ENCODE data around the gene FOXC1.

FOXC1 gene

DNA sequence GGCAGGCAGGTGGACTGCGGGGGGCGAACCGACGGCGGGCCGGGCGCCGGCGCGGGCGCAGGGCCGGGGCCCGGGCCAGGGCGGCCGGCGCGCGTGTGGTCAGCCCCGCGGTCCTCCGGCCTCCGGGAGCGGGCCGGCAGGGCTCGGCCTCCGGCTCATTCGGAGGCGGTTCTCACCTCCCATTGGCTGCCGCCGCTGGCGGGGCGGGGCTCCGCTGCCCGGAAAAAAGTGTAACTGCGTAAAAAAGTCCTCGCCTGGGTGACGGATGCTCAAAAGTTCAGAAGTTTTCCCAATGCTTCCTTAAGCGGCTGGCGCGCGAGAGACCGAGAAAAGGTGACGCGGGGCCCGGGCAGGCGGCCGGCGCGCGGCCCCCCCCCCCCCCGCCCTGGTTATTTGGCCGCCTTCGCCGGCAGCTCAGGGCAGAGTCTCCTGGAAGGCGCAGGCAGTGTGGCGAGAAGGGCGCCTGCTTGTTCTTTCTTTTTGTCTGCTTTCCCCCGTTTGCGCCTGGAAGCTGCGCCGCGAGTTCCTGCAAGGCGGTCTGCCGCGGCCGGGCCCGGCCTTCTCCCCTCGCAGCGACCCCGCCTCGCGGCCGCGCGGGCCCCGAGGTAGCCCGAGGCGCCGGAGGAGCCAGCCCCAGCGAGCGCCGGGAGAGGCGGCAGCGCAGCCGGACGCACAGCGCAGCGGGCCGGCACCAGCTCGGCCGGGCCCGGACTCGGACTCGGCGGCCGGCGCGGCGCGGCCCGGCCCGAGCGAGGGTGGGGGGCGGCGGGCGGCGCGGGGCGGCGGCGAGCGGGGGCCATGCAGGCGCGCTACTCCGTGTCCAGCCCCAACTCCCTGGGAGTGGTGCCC, at the start of gene FOXC1:
Gene FOXC1, plus strand, starts transcription at position 268 of the 849 bp plus-strand sequence. Its CDS starts 531 bp downstream, at position 799.
- DNase-seq, result no peak

- no peak for DNase-seq
Measured at GRCh38 chr6:1560281-1561058, 49.2 kb upstream of the FOXC1 start.

- DNase-seq, result no peak
Measured at GRCh38 chr6:1561355-1561754, 48.4 kb upstream of the FOXC1 start.

- no peak for DNase-seq
Measured at GRCh38 chr6:1562171-1562955, 47.4 kb upstream of the FOXC1 start.

DNA sequence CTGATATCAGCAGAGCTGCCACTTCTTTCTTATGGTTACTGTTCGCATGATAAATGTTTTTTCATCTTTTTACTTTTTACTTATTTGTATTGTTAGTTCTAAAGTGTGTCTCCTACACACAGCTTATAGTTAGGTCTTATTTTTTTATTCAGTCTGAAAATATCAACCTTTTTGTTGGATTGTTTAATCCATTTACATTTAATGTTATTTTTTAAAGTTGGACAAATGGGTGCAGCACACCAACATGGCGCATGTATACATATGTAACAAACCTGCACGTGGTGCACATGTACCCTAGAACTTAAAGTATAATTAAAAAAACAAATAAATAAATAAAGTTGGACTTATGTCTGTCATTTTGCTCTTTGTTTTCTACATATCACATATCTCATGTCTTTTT, 40.3 kb upstream of the FOXC1 start:
- DNase-seq, result no peak

- DNase-seq, result no peak
Measured at GRCh38 chr6:1570848-1571247, 38.9 kb upstream of the FOXC1 start.

DNA sequence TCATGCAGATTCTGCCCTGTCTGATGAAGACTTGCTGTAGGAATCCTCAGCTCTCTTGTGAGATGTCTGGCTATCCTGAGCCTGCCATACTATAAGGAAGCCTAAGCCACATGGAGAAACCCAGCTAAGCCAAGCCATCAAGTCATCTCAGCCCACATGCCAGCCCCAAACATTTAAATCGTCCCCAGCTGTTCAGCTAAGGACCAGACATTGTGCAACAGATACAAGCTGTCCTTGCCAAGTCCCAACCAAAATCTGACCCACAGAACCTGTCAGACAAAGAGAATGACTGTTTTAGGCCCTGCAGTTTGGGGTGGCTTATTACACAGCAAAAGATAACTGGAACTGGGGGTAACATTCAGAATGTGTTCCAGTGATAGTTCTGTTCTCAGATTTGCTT, 36.8 kb upstream of the FOXC1 start:
- DNase-seq, result no peak

- DNase-seq, result no peak
Measured at GRCh38 chr6:1574083-1574761, 35.5 kb upstream of the FOXC1 start.

- no peak for DNase-seq
Measured at GRCh38 chr6:1574890-1575209, 34.9 kb upstream of the FOXC1 start.

DNA sequence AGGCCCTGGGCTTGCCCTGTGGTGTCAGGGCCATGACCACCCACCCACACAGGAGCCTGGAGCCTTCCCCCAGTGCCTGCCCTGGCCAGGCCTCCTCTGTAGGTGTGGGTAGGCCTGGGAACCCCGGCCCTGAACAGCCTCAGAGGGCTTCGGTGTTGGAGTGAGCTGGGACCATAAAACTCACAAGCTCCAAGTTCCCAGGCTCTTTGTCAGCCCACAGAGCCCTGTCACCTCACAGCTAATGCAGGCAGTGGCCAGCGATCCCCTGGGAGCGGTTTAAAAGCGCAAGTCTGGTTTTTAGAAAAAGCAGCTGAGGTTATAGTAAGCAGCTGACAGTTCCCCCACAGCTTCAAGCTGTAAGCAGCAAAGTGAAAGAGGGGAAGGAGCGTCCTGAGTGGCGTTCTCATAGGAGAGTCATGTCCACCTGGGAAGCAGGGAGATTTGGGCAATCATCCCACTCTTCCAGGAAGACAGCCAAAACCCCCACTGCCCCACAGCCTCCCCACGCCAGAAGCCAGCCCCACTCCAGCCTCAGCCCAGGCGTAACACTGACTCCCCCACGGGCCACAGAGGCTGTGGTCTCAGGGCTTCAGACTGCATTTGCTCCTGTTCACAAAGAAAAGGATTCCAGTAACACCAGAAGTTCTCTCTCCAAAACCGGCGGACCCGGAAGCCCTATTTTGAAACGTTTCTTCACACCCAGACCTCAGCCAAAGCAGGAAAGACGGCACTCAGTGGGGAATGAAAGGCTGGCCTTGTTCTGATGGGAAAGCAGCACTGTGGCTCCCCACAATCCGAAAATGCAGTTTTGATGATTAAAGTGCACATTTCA, 34.3 kb upstream of the FOXC1 start:
- DNase-seq, result no peak

DNA sequence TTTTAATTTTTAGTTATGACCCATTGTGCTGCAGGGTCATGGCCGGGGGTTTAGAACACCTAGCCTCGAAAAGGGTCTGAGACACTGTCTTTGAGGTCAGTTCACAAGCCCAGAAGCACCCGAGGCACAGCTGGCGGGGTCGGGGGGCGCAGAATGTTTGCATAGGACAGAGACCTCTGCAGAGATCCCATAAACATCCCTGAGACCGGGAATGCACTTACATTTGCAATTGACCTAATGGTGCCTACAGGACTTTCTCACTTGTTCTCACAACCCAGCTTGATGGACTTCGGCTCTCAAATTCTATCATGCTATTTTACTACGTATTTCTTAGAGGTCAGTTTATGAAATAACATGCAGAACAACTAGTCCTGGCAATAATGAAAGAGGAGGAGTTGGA, 33.5 kb upstream of the FOXC1 start:
- DNase-seq, result no peak

- DNase-seq, result no peak
Measured at GRCh38 chr6:1576711-1577110, 33.0 kb upstream of the FOXC1 start.

DNA sequence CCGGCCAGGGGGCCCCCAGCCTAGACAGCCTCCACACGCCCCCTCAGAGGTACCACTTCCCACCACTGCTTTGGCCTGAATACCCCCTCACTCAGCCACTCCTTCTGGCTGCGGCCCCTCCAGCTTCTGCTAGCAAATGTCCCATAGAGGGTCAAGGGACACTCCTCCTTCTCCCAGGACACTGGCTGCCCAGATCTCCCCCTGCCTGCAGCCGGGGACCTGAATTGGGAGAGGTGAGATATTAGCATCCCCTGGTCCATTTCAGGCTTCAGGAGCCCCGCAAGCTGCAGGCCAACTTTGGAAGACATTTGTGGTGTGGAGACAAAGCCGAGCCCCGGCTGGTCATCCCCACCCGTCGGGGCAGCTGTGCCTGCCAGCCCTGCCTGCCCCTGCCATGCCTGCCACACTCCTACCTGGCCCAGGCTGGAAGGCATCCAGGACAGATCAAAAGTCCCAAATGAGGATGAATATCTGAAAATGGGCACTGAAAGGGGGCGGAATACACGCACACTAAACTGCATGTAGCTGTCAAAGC, 32.5 kb upstream of the FOXC1 start:
- no peak for DNase-seq

GRCh38 chr6:1577896-1578745, 31.6 kb upstream of the FOXC1 start:
- no peak for DNase-seq

DNA sequence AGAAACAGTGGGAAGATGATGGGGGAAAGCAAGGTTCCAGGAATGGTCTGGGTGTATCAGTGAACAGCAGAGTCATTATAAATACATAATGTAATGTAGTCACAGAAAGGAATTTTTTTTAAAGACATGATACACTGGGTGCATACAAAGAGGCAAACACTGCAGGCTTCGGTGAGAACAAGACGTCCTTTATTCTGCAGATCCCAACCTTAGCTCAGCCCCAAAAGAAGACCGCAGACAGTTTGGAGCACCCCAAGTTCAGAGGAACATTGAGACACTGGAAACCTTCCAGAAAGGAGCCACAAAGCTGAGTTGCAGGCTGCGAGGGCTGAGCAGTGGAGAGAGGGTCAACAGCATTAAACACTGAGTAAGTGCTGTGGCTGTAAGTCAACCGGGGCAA, 30.6 kb upstream of the FOXC1 start:
- no peak for DNase-seq

- DNase-seq, result no peak
Measured at GRCh38 chr6:1580109-1580508, 29.6 kb upstream of the FOXC1 start.

GRCh38 chr6:1580585-1580984, 29.1 kb upstream of the FOXC1 start:
- DNase-seq, result no peak

DNA sequence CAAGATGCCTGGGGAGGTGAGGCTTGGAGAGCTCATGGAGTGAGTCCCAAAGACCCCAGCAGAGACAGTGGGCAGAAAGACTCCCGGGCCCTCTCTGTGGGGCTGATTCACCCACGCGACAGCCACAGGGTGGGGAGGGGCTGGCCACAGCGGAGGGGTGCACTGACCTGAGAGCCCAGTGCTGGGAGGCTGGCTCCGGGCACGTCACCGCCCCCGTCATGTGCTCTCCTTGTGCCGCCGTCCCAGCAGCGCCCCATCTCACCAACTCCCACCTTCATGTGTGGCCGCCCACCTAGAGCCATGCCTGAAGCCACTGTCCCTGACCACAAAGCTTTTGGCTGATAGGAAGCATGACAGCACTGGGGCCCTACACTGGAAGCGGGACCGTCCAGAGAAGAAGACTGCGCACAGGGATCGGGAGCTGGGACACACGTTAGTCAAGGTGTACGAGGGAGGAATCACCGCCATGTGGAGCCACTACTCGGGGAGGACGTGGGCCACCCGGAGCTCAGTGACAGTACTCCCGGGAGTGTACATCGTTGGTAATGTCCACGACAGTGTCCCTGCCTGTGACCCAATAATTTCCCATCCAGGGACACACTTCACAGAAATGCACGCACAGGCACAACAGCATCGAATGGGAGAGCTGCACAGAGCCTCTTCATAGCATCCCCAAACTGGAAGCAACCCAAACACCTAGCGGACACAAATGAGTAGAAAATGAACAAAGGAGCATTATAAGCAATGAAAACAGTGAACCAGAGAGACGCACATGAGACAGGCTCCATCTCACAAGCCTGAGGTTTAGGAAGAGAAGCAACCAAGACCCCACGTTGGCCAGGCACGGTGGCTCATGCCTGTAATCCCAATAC, 28.4 kb upstream of the FOXC1 start:
- DNase-seq, result no peak

DNA sequence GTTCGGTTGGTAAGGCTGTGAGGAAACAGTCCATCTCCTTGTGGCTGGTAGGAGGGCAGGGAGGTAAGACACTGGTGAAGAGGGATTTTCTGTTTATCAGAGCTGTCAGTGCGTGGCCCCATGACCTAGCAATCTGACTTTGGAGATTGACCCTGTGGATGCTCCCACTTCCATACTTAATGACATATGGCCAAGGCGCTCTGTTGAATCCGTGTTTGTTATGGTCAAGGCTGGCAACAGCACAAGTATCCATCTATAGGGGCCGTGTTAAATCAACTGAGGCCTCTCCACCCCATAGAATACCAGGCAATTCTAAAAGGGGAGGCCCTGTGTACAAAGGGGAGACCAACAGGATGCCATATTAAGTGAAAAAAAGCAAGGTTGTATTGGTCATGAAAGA, 25.6 kb upstream of the FOXC1 start:
- DNase-seq, result no peak

Data from SIG-M5 (cell line).